Measurements from ENCODE around the gene ZC3H18.

ZC3H18 gene

GRCh38 chr16:88535857-88536222, 34.4 kb upstream of the ZC3H18 start:
- ATAC-seq = no peak
- TF ChIP-seq CREB5 (CRISPR knock-in tag; IDR thresholded peaks at IDR 0.05; ENCODE audit: low read depth) (no peak), TCF4 (CRISPR knock-in tag; IDR thresholded peaks at IDR 0.05; ENCODE audit: borderline replicate concordance) (no peak), TOX (CRISPR knock-in tag; IDR thresholded peaks at IDR 0.05; ENCODE audit: borderline replicate concordance) (no peak), ZNF8 (CRISPR knock-in tag; IDR thresholded peaks at IDR 0.05) (no peak), GLIS3 (CRISPR knock-in tag; IDR thresholded peaks at IDR 0.05) (no peak), CSDC2 (CRISPR knock-in tag; IDR thresholded peaks at IDR 0.05) (no peak)

DNA sequence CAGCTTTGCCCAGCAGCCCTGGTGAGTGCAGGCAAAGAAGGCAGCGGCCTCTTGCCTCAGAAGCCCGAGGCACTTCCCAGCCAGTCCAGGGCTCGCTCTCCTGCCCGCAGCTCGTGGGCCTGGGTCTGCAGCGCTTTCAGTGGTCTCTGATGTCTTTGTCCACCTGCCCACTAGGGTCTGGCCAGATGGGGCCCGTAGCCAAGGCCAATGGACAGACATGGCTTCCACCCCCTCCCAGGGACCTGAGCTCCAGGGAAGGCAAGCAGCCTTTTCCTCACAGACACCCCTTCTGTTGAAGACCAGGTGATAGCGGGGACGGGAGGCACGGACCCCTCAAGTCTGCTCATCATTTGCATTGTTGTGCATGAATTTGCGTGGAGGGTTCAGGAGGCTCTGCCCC, 33.7 kb upstream of the ZC3H18 start:
- TF ChIP-seq TCF4 (CRISPR knock-in tag; IDR thresholded peaks at IDR 0.05; ENCODE audit: borderline replicate concordance) = no peak
- no peak for ATAC-seq

GRCh38 chr16:88536971-88537751, 33.0 kb upstream of the ZC3H18 start:
- TF ChIP-seq CSDC2 (CRISPR knock-in tag; IDR thresholded peaks at IDR 0.05) (no peak), ZNF565 (CRISPR knock-in tag; conservative IDR thresholded peaks at IDR 0.05; ENCODE audit: low read depth) (no peak), ZFP30 (CRISPR knock-in tag; IDR thresholded peaks at IDR 0.05) (no peak), GLIS3 (CRISPR knock-in tag; IDR thresholded peaks at IDR 0.05) (no peak), CSRNP3 (CRISPR knock-in tag; IDR thresholded peaks at IDR 0.05) (no peak), BACH2 (CRISPR knock-in tag; IDR thresholded peaks at IDR 0.05; ENCODE audit: borderline replicate concordance) (no peak), ZNF70 (CRISPR knock-in tag; IDR thresholded peaks at IDR 0.05) (no peak), OSR1 (CRISPR knock-in tag; IDR thresholded peaks at IDR 0.05) (no peak), RARB (CRISPR knock-in tag; IDR thresholded peaks at IDR 0.05) (no peak), SNAI2 (CRISPR knock-in tag; IDR thresholded peaks at IDR 0.05) (no peak), ESRRG (CRISPR knock-in tag; IDR thresholded peaks at IDR 0.05) (no peak), ZFP3 (CRISPR knock-in tag; IDR thresholded peaks at IDR 0.05) (no peak), TCF4 (CRISPR knock-in tag; IDR thresholded peaks at IDR 0.05; ENCODE audit: borderline replicate concordance) (no peak)
- TF ChIP-seq, protein P1, sequence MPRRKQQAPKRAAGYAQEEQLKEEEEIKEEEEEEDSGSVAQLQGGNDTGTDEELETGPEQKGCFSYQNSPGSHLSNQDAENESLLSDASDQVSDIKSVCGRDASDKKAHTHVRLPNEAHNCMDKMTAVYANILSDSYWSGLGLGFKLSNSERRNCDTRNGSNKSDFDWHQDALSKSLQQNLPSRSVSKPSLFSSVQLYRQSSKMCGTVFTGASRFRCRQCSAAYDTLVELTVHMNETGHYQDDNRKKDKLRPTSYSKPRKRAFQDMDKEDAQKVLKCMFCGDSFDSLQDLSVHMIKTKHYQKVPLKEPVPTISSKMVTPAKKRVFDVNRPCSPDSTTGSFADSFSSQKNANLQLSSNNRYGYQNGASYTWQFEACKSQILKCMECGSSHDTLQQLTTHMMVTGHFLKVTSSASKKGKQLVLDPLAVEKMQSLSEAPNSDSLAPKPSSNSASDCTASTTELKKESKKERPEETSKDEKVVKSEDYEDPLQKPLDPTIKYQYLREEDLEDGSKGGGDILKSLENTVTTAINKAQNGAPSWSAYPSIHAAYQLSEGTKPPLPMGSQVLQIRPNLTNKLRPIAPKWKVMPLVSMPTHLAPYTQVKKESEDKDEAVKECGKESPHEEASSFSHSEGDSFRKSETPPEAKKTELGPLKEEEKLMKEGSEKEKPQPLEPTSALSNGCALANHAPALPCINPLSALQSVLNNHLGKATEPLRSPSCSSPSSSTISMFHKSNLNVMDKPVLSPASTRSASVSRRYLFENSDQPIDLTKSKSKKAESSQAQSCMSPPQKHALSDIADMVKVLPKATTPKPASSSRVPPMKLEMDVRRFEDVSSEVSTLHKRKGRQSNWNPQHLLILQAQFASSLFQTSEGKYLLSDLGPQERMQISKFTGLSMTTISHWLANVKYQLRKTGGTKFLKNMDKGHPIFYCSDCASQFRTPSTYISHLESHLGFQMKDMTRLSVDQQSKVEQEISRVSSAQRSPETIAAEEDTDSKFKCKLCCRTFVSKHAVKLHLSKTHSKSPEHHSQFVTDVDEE (CRISPR knock-in tag; IDR thresholded peaks at IDR 0.05) = no peak
- no peak for ATAC-seq

GRCh38 chr16:88537859-88538258, 32.3 kb upstream of the ZC3H18 start:
- ATAC-seq = no peak
- TF ChIP-seq CREB5 (CRISPR knock-in tag; IDR thresholded peaks at IDR 0.05; ENCODE audit: low read depth) = no peak
- no peak for TF ChIP-seq ZNF8 (CRISPR knock-in tag; IDR thresholded peaks at IDR 0.05)
- TF ChIP-seq RARB (CRISPR knock-in tag; IDR thresholded peaks at IDR 0.05) = no peak
- TF ChIP-seq CSDC2 (CRISPR knock-in tag; IDR thresholded peaks at IDR 0.05) = no peak
- no peak for TF ChIP-seq ZC3H10 (CRISPR knock-in tag; IDR thresholded peaks at IDR 0.05)
- no peak for TF ChIP-seq TOX (CRISPR knock-in tag; IDR thresholded peaks at IDR 0.05; ENCODE audit: borderline replicate concordance)
- TF ChIP-seq ZNF565 (CRISPR knock-in tag; conservative IDR thresholded peaks at IDR 0.05; ENCODE audit: low read depth) = no peak
- TF ChIP-seq, protein P2, sequence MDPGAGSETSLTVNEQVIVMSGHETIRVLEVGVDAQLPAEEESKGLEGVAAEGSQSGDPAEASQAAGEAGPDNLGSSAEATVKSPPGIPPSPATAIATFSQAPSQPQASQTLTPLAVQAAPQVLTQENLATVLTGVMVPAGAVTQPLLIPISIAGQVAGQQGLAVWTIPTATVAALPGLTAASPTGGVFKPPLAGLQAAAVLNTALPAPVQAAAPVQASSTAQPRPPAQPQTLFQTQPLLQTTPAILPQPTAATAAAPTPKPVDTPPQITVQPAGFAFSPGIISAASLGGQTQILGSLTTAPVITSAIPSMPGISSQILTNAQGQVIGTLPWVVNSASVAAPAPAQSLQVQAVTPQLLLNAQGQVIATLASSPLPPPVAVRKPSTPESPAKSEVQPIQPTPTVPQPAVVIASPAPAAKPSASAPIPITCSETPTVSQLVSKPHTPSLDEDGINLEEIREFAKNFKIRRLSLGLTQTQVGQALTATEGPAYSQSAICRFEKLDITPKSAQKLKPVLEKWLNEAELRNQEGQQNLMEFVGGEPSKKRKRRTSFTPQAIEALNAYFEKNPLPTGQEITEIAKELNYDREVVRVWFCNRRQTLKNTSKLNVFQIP (CRISPR knock-in tag; IDR thresholded peaks at IDR 0.05; ENCODE audit: borderline replicate concordance, low read depth) = no peak
- TF ChIP-seq ISL1 (CRISPR knock-in tag; IDR thresholded peaks at IDR 0.05) = no peak
- no peak for TF ChIP-seq ARNTL (CRISPR knock-in tag; IDR thresholded peaks at IDR 0.05; ENCODE audit: borderline replicate concordance, low read depth)
- no peak for TF ChIP-seq ZNF70 (CRISPR knock-in tag; IDR thresholded peaks at IDR 0.05)
- no peak for TF ChIP-seq PPARA (CRISPR knock-in tag; IDR thresholded peaks at IDR 0.05; ENCODE audit: borderline replicate concordance)
- TF ChIP-seq CSRNP3 (CRISPR knock-in tag; IDR thresholded peaks at IDR 0.05) = no peak
- TF ChIP-seq OSR1 (CRISPR knock-in tag; IDR thresholded peaks at IDR 0.05) = no peak
- TF ChIP-seq GLIS3 (CRISPR knock-in tag; IDR thresholded peaks at IDR 0.05) = no peak
- TF ChIP-seq ZFP3 (CRISPR knock-in tag; IDR thresholded peaks at IDR 0.05) = no peak

Data from SK-N-SH treated with all-trans-retinoic acid at 6 μM for 48 hours (cell line).